K562 (cell line): ENCODE results near the gene RALB. TPM values are rescaled to one million over a fixed set of nuclear protein-coding genes. Genes with fewer than 3 reads are reported as not detected.

Experiments
- ATAC-seq: fragments of 200-7000 bp; cut with Tn5 transposase; 3 replicates; pipeline ENCODE4 v1.9.1; 2020; ENCODE audit warnings: moderate library complexity
- BruUV-seq: library from RNA; stranded (reverse); fragments of 400-500 nt; replicated peaks from 2 replicates; lab custom pipeline; 2021; lab: Mats Ljungman, UMichigan
- CTCF ChIA-PET: fragments of 300-600 bp; formaldehyde crosslinking; extraction: SDS; loops from one replicate; lab custom pipeline; 2021; ENCODE audit warnings: low intra/inter-chr PET ratio; lab: Yijun Ruan, JAX
- POLR2A ChIA-PET: fragments of 300-600, 350-650 bp; sonication (Branson Sonifier 250); formaldehyde crosslinking; extraction: SDS; loops from one replicate; lab custom pipeline; 2021; ENCODE audit warnings: antibody characterized with exemption, inconsistent platforms; lab: Yijun Ruan, JAX
- DNase-seq, 4 experiments: peaks; one replicate each; pipeline versions ENCODE4 v3.0.0 to v3.0.0-alpha.2; 2011 to 2018; ENCODE audit warnings: low spot score in 3 of 4, mixed read lengths in 3 of 4; ENCODE audit errors: extremely low read depth in 1 of 4
- FAIRE-seq: peaks from 2 replicates; lab custom pipeline; 2011; peaks lifted over from hg19 to GRCh38; lab: Jason Lieb, UNC
- H2AFZ ChIP-seq: 2 replicates; pipeline ENCODE4 v1.6.0; 2011; ENCODE audit warnings: low read depth, low read length, control low read depth, inconsistent platforms
- H3K27ac ChIP-seq: fragments of 200-600 bp; 3 replicates; pipeline ENCODE4 v1.8.0; 2011; ENCODE audit warnings: low read depth, mild to moderate bottlenecking, control low read depth, inconsistent platforms, low read length, moderate library complexity, mixed read lengths; ENCODE audit errors: extremely low read depth
- H3K27me3 ChIP-seq, 2 experiments: fragments of 300-600 bp in 1 of 2; 2 replicates in 1 of 2; 3 replicates in 1 of 2; pipeline versions ENCODE4 v1.6.0 to v1.8.0; 2011; ENCODE audit warnings: inconsistent platforms in 2 of 2, low read length in 2 of 2, mild to moderate bottlenecking in 1 of 2, mixed read lengths in 1 of 2, moderate library complexity in 1 of 2; ENCODE audit not compliant: control insufficient read depth in 2 of 2, insufficient read depth in 2 of 2
- H3K36me3 ChIP-seq: fragments of 300-600 bp; 3 replicates; pipeline ENCODE4 v1.8.0; 2011; ENCODE audit warnings: mild to moderate bottlenecking, low read length, inconsistent platforms; ENCODE audit not compliant: control insufficient read depth, insufficient read depth
- H3K4me1 ChIP-seq, 2 experiments: fragments of 200-600 bp in 1 of 2; replicated peaks in 1 of 2; 2 replicates in 1 of 2; 3 replicates in 1 of 2; pipeline versions ENCODE4 v1.5.1 to v1.8.0; 2011; ENCODE audit warnings: inconsistent platforms in 2 of 2, low read length in 2 of 2, mild to moderate bottlenecking in 1 of 2, mixed read lengths in 1 of 2, moderate library complexity in 1 of 2; ENCODE audit not compliant: control insufficient read depth in 2 of 2, insufficient read depth in 2 of 2
- H3K4me2 ChIP-seq: 2 replicates; pipeline ENCODE4 v1.6.1; 2011; ENCODE audit warnings: low read length, control low read depth, inconsistent platforms, mixed read lengths; ENCODE audit not compliant: insufficient read depth
- H3K4me3 ChIP-seq: fragments of 200-600 bp; sonication (generic), shearing (Covaris generic); 2 replicates; pipeline ENCODE4 v1.5.1; 2016; ENCODE audit warnings: control low read depth, inconsistent platforms
- H3K79me2 ChIP-seq: fragments of 200-600 bp; 3 replicates; pipeline ENCODE4 v1.8.0; 2011; ENCODE audit warnings: low read length, inconsistent platforms; ENCODE audit not compliant: control insufficient read depth, insufficient read depth
- H3K9ac ChIP-seq, 2 experiments: 2 replicates each; pipeline versions ENCODE4 v1.6.0 to v1.6.1; 2011; ENCODE audit warnings: low read depth in 2 of 2, low read length in 2 of 2, control low read depth in 1 of 2, inconsistent platforms in 1 of 2, mild to moderate bottlenecking in 1 of 2, mixed read lengths in 1 of 2; ENCODE audit not compliant: insufficient read depth in 1 of 2
- H3K9me1 ChIP-seq: one replicate; pipeline ENCODE4 v1.6.0; 2011; ENCODE audit warnings: inconsistent platforms, mild to moderate bottlenecking, low read length, moderate library complexity; ENCODE audit not compliant: control insufficient read depth, insufficient read depth
- H3K9me3 ChIP-seq: replicated peaks from 2 replicates; pipeline ENCODE4 v1.5.1; 2011; ENCODE audit warnings: low read depth, low read length, inconsistent platforms; ENCODE audit not compliant: control insufficient read depth, insufficient read depth
- H4K20me1 ChIP-seq: replicated peaks from 2 replicates; pipeline ENCODE4 v1.6.1; 2011; ENCODE audit warnings: low read length, inconsistent platforms, mixed read lengths; ENCODE audit not compliant: control insufficient read depth, insufficient read depth
- CBX5 ChIP-seq: IDR thresholded peaks from 2 replicates; pipeline ENCODE4 v1.6.1; 2014; ENCODE audit warnings: low read depth, borderline replicate concordance
- CREM ChIP-seq: IDR thresholded peaks from 2 replicates; pipeline ENCODE4 v1.6.1; 2014; ENCODE audit warnings: antibody characterized with exemption, low read depth
- CXXC5 ChIP-seq: fragments of 250-450 bp; sonication (Bioruptor Pico); IDR thresholded peaks from 2 replicates; pipeline ENCODE4 v1.8.0; 2022; ENCODE audit warnings: inconsistent platforms, mild to moderate bottlenecking, moderate library complexity
- NR4A1 ChIP-seq, 2 experiments: fragments of 250-450 bp in 1 of 2; fragments of 450-650 bp in 1 of 2; sonication (Bioruptor Pico) in 1 of 2; IDR thresholded peaks; 2 replicates each; pipeline versions ENCODE4 v1.4.0 to v1.6.1; 2016 to 2020; ENCODE audit warnings: mild to moderate bottlenecking in 2 of 2, missing compliant biosample characterization in 1 of 2, missing genetic modification characterization in 1 of 2, moderate library complexity in 1 of 2
- RFX1 ChIP-seq: fragments of 450-650 bp; IDR thresholded peaks from 2 replicates; pipeline ENCODE4 v1.6.1; 2016; ENCODE audit warnings: mild to moderate bottlenecking, moderate library complexity
- SP1 ChIP-seq: sonication (generic); formaldehyde crosslinking; IDR thresholded peaks from 2 replicates; pipeline ENCODE4 v1.8.1; 2022; ENCODE audit warnings: mild to moderate bottlenecking, missing genetic modification reagents
- ZNF175 ChIP-seq: fragments of 200-800 bp; sonication (Bioruptor generic); IDR thresholded peaks from 2 replicates; pipeline ENCODE4 v1.6.1; 2016; ENCODE audit warnings: low read depth, mild to moderate bottlenecking, missing genetic modification characterization, missing compliant biosample characterization
- ZNF263 ChIP-seq: sonication (generic); formaldehyde crosslinking; IDR thresholded peaks from 2 replicates; pipeline ENCODE4 v1.8.0; 2022; ENCODE audit warnings: mild to moderate bottlenecking, missing genetic modification reagents, borderline replicate concordance
- ZNF384 ChIP-seq: IDR thresholded peaks from 2 replicates; pipeline ENCODE4 v1.6.1; 2012; ENCODE audit warnings: low read depth, low read length, improper control_type of control experiment
- ZNF584 ChIP-seq: fragments of 200-800 bp; sonication (Bioruptor generic); IDR thresholded peaks from 2 replicates; pipeline ENCODE4 v1.6.1; 2016; ENCODE audit warnings: low read depth, mild to moderate bottlenecking, missing genetic modification characterization, missing compliant biosample characterization
- ZNF609 ChIP-seq: sonication (generic); formaldehyde crosslinking; IDR thresholded peaks from 2 replicates; pipeline ENCODE4 v1.8.1; 2023; ENCODE audit warnings: missing genetic modification reagents, mild to moderate bottlenecking, borderline replicate concordance
- ZNF75A ChIP-seq: fragments of 450-650 bp; formaldehyde crosslinking; IDR thresholded peaks from 2 replicates; pipeline ENCODE4 v1.4.0; 2020; ENCODE audit warnings: mild to moderate bottlenecking
- WGBS: fragments of 100-300 bp; shearing (Covaris generic); methylation state at CpG from one replicate; pipeline ENCODE4 v1.1.6; 2016; ENCODE audit warnings: low coverage, mixed read lengths; ENCODE audit not compliant: insufficient coverage; ENCODE audit errors: missing lambda C conversion rate; 5-methylcytosine and 5-hydroxymethylcytosine counted together
- in situ Hi-C: fragments of 300-500 bp; cut with MboI; formaldehyde crosslinking; loops from 4 replicates; pipeline ENCODE4 v1.15.0; 2018; ENCODE audit warnings: inconsistent platforms, mixed read lengths
- intact Hi-C: fragments of 100-400 bp; cut with micrococcal nuclease; formaldehyde crosslinking; loops from 2 replicates; pipeline ENCODE4 v1.14.2; 2022
- polyA plus RNA-seq, 8 experiments: library from polyadenylated mRNA; depleted of rRNA in 4 of 8; stranded (reverse) in 5 of 8; unstranded in 3 of 8; fragments of >200 nt; fragmentation: Nextera tagmentation in 2 of 8; fragmentation: Illumina TruSeq in 1 of 8; extraction: Ambion mirVana in 2 of 8; extraction: Trizol in 1 of 8; gene quantifications; 2 replicates each; pipeline versions ENCODE4 v1.2.1 to v1.2.3, GENCODE V29; 2011 to 2014; ENCODE audit warnings: inconsistent platforms in 1 of 8, missing spikeins in 1 of 8
- total RNA-seq, 7 experiments: library from RNA; depleted of rRNA in 6 of 7; stranded (reverse); fragments of >200 nt in 6 of 7; fragmentation: Illumina TruSeq in 2 of 7; extraction: Trizol in 2 of 7; gene quantifications; 2 replicates each; pipeline versions ENCODE4 v1.2.1 to v1.2.3, GENCODE V29; 2011 to 2021; ENCODE audit warnings: low replicate concordance in 1 of 7
- TF ChIP-seq, protein P1 (sequence below): fragments of 450-650 bp; formaldehyde crosslinking; IDR thresholded peaks from 2 replicates; pipeline ENCODE4 v1.4.0; 2020; ENCODE audit warnings: mild to moderate bottlenecking
- TF ChIP-seq, protein P2 (sequence below): fragments of 450-650 bp; formaldehyde crosslinking; IDR thresholded peaks from 2 replicates; pipeline ENCODE4 v1.4.0; 2020; ENCODE audit warnings: mild to moderate bottlenecking, mixed read lengths

Gene RALB
- total and polyA plus RNA-seq, 9 of the 15 experiments (the other 6 are each of a cell fraction or from before 2014, with no cell fraction given) = 14.8 to 65.6 (median 38.4) TPM

DNA sequence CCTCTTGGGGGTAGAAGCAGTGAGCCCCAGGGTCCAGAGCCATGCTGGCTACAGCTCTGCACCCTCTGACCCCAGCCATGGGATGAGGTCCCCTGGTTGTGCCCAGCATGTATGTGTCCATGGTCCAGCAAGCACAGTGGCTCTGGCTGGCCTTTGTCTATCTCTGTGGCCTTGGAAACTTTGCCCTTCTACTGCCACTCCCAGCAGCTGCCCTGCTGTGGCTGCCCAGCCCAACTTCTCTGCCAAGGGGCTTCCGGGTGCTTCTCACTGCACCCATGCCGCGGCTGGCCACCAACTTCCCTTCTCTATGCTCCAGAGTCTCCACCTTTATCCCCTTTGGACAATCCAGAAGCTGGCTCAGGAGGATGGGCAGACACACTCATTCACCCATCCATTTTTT is 48.2 kb upstream of the RALB start:
- POLR2A ChIA-PET = interaction anchor here (0.6 to 1.9 kb wide), 2 partner anchors 10 to 323 kb away, joined by 4 to 6 read pairs; no protein-coding TSS in a partner anchor
- Histone ChIP-seq H3K9me1 (no peaks in the 10 kb centered on the region), H3K4me1 (peaks cover 0 to 9% of the 10 kb centered on the region in 2 experiments; a peak in 2 of 5 replicates), H3K9me3 (no peaks in the 10 kb centered on the region), H3K9ac (no peak overlapping the region), H3K27ac (no peak overlapping the region), H2AFZ (no peak overlapping the region), H3K36me3 (no peaks in the 10 kb centered on the region), H3K79me2 (no peaks in the 10 kb centered on the region), H3K4me3 (no peak overlapping the region), H3K27me3 (peaks cover 3 to 23% of the 10 kb centered on the region in 2 experiments; a peak in 4 of 5 replicates), H4K20me1 (0 out of 2 replicates have a peak, but pooled peaks cover 5% of the 10 kb centered on the region), H3K4me2 (no peak overlapping the region)
- no peak for TF ChIP-seq ZNF263 (CRISPR knock-in tag)
- TF ChIP-seq, protein P1, sequence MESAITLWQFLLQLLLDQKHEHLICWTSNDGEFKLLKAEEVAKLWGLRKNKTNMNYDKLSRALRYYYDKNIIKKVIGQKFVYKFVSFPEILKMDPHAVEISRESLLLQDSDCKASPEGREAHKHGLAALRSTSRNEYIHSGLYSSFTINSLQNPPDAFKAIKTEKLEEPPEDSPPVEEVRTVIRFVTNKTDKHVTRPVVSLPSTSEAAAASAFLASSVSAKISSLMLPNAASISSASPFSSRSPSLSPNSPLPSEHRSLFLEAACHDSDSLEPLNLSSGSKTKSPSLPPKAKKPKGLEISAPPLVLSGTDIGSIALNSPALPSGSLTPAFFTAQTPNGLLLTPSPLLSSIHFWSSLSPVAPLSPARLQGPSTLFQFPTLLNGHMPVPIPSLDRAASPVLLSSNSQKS (CRISPR knock-in tag) = no peak
- no peak for TF ChIP-seq NR4A1 (CRISPR knock-in tag; IDR thresholded peaks at IDR 0.05)
- no peak for TF ChIP-seq NR4A1 (tag; IDR thresholded peaks at IDR 0.05)
- no peak for TF ChIP-seq ZNF384
- no peak for TF ChIP-seq CREM
- TF ChIP-seq ZNF609 = no peak
- TF ChIP-seq ZNF584 = no peak
- no peak for TF ChIP-seq ZNF75A (CRISPR knock-in tag)
- TF ChIP-seq SP1 = no peak
- no peak for TF ChIP-seq RFX1
- TF ChIP-seq CXXC5 (CRISPR knock-in tag) = no peak
- TF ChIP-seq, protein P2, sequence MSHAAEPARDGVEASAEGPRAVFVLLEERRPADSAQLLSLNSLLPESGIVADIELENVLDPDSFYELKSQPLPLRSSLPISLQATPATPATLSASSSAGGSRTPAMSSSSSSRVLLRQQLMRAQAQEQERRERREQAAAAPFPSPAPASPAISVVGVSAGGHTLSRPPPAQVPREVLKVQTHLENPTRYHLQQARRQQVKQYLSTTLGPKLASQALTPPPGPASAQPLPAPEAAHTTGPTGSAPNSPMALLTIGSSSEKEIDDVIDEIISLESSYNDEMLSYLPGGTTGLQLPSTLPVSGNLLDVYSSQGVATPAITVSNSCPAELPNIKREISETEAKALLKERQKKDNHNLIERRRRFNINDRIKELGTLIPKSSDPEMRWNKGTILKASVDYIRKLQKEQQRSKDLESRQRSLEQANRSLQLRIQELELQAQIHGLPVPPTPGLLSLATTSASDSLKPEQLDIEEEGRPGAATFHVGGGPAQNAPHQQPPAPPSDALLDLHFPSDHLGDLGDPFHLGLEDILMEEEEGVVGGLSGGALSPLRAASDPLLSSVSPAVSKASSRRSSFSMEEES (CRISPR knock-in tag) = no peak
- TF ChIP-seq ZNF175 (CRISPR knock-in tag) = no peak
- no peak for TF ChIP-seq CBX5
- WGBS = 25% methylated on average over 3 of the region's 3 CpGs
- no peak for DNase-seq
- CTCF ChIA-PET = interaction anchor here (1.0 kb wide), 1 partner anchor 109 kb away, joined by 3 read pairs; no protein-coding TSS in a partner anchor
- intact Hi-C loops (no loop called here), in situ Hi-C loops (no loop called here)
- no peak for FAIRE-seq
- no peak for ATAC-seq
- BruUV-seq = no TSS peak
